Sigmoid colon (tissue), 4 donors: ENCODE data around the gene GRIA1.

ENCODE experiments used
- EP300 ChIP-seq, 4 donors: sonication (generic); formaldehyde crosslinking; IDR thresholded peaks; one replicate each; pipeline ENCODE4 v1.6.1; 2017; ENCODE audit warnings: antibody characterized with exemption in 4 of 4
- POLR2A ChIP-seq, 2 donors: fragments of 450-650 bp; IDR thresholded peaks; one replicate each; pipeline ENCODE4 v1.6.1; 2016; ENCODE audit warnings: antibody characterized with exemption in 2 of 2, mild to moderate bottlenecking in 2 of 2, moderate library complexity in 2 of 2
- POLR2AphosphoS5 ChIP-seq, 4 donors: sonication (generic); formaldehyde crosslinking; IDR thresholded peaks; one replicate each; pipeline ENCODE4 v1.6.1; 2017; ENCODE audit warnings: antibody characterized with exemption in 4 of 4
- TF ChIP-seq, protein P1 (sequence below), 4 experiments: fragments of 450-650 bp in 3 of 4; fragments of 200-600 bp in 1 of 4; IDR thresholded peaks; one replicate each; pipeline ENCODE4 v1.5.1; 2016 to 2019; ENCODE audit warnings: antibody characterized with exemption in 4 of 4, mild to moderate bottlenecking in 3 of 4, moderate library complexity in 2 of 4

DNA sequence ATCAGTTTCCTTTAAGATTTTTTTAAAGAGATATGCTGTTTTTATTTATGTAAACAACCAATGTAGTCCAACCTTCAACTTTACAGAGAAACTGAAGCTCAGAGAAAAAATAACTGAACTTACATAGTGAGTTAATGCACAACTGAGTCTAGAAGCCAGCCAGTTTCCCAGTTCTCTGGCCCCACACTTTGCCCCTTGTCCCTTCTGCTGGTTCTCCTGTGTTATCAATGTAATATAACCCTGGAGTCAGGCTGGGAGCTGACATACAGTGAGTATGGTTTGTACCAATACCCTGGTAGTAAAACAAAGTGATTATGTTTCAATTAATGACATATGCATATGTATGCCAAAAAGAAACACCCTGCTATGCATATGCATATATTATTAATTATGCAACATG, 32.2 kb upstream of the GRIA1 start:
- TF ChIP-seq POLR2A (IDR thresholded peaks at IDR 0.05) (no peak), POLR2AphosphoS5 (IDR thresholded peaks at IDR 0.05) (no peak), EP300 (IDR thresholded peaks at IDR 0.05) (no peak)
- TF ChIP-seq, protein P1, sequence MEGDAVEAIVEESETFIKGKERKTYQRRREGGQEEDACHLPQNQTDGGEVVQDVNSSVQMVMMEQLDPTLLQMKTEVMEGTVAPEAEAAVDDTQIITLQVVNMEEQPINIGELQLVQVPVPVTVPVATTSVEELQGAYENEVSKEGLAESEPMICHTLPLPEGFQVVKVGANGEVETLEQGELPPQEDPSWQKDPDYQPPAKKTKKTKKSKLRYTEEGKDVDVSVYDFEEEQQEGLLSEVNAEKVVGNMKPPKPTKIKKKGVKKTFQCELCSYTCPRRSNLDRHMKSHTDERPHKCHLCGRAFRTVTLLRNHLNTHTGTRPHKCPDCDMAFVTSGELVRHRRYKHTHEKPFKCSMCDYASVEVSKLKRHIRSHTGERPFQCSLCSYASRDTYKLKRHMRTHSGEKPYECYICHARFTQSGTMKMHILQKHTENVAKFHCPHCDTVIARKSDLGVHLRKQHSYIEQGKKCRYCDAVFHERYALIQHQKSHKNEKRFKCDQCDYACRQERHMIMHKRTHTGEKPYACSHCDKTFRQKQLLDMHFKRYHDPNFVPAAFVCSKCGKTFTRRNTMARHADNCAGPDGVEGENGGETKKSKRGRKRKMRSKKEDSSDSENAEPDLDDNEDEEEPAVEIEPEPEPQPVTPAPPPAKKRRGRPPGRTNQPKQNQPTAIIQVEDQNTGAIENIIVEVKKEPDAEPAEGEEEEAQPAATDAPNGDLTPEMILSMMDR (IDR thresholded peaks at IDR 0.05), result no peak
